Calu3 (cell line): ENCODE data around the gene PRSS1. TPM values are rescaled to one million over a fixed set of nuclear protein-coding genes. Genes with fewer than 3 reads are reported as not detected.

Source experiments
- BruUV-seq: library from RNA; stranded (reverse); fragments of 400-500 nt; replicated peaks from 2 replicates; lab custom pipeline; 2021; lab: Mats Ljungman, UMichigan
- CTCF ChIA-PET: fragments of 300-600 bp; sonication (Branson Sonifier 250); formaldehyde crosslinking; loops from one replicate; lab custom pipeline; 2022; ENCODE audit warnings: antibody characterized with exemption; lab: Charles Lee
- DNase-seq: peaks from one replicate; pipeline ENCODE4 v3.0.0; 2022
- H3K27ac Mint-ChIP-seq: one replicate; pipeline ENCODE4 v1.8.0; 2022; ENCODE audit warnings: mixed read lengths; ENCODE audit not compliant: unreplicated experiment
- H3K27me3 Mint-ChIP-seq: one replicate; pipeline ENCODE4 v1.8.0; 2022; ENCODE audit warnings: mixed read lengths; ENCODE audit not compliant: unreplicated experiment
- H3K36me3 Mint-ChIP-seq: one replicate; pipeline ENCODE4 v1.8.0; 2022; ENCODE audit warnings: mild to moderate bottlenecking, moderate library complexity, mixed read lengths; ENCODE audit not compliant: insufficient read depth, unreplicated experiment
- H3K4me1 Mint-ChIP-seq: one replicate; pipeline ENCODE4 v1.8.0; 2022; ENCODE audit warnings: mild to moderate bottlenecking, low read depth, mixed read lengths; ENCODE audit not compliant: unreplicated experiment
- H3K4me3 Mint-ChIP-seq: one replicate; pipeline ENCODE4 v1.8.0; 2022; ENCODE audit warnings: mild to moderate bottlenecking, low read depth, moderate library complexity, mixed read lengths; ENCODE audit not compliant: unreplicated experiment
- H3K9me3 Mint-ChIP-seq: one replicate; pipeline ENCODE4 v1.8.0; 2022; ENCODE audit warnings: low read depth, mixed read lengths; ENCODE audit not compliant: unreplicated experiment
- intact Hi-C: fragments of 100-400 bp; cut with micrococcal nuclease; formaldehyde crosslinking; loops from one replicate; pipeline ENCODE4 v1.10.0; 2022; ENCODE audit not compliant: unreplicated experiment
- total RNA-seq: library from RNA; stranded (reverse); gene quantifications from 2 replicates; pipeline ENCODE4 v1.2.3, GENCODE V29; 2022
- TF ChIP-seq, protein P1 (sequence below): fragments of 200-600 bp; IDR thresholded peaks from one replicate; pipeline ENCODE4 v1.8.0; 2022; ENCODE audit warnings: antibody characterized with exemption; ENCODE audit not compliant: unreplicated experiment

The PRSS1 gene
- total RNA-seq, 1 experiment from 2014 or later, result 16.8 TPM

DNA sequence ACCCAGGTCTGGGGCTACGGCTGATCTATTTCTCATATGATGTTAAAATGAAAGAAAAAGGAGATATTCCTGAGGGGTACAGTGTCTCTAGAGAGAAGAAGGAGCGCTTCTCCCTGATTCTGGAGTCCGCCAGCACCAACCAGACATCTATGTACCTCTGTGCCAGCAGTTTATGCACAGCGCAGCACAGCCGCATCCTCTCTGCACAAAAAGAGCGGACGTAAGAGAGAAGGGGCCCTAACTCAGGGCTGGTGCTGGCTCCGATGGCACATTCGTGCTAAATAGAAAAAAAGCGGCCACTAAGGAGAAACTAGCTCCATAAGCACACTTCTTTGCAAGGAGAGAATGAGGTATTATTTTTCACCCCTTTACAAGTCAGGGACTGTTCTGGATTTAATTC, 28.3 kb upstream of the PRSS1 start:
- Mint-ChIP-seq H3K4me1 (no peaks in the 10 kb centered on the region), H3K9me3 (no peaks in the 10 kb centered on the region), H3K27me3 (peaks cover 78% of the 10 kb centered on the region), H3K4me3 (no peak overlapping the region), H3K36me3 (no peaks in the 10 kb centered on the region), H3K27ac (no peak overlapping the region)
- DNase-seq, result no peak
- CTCF ChIA-PET, result no interaction called here
- TF ChIP-seq, protein P1, sequence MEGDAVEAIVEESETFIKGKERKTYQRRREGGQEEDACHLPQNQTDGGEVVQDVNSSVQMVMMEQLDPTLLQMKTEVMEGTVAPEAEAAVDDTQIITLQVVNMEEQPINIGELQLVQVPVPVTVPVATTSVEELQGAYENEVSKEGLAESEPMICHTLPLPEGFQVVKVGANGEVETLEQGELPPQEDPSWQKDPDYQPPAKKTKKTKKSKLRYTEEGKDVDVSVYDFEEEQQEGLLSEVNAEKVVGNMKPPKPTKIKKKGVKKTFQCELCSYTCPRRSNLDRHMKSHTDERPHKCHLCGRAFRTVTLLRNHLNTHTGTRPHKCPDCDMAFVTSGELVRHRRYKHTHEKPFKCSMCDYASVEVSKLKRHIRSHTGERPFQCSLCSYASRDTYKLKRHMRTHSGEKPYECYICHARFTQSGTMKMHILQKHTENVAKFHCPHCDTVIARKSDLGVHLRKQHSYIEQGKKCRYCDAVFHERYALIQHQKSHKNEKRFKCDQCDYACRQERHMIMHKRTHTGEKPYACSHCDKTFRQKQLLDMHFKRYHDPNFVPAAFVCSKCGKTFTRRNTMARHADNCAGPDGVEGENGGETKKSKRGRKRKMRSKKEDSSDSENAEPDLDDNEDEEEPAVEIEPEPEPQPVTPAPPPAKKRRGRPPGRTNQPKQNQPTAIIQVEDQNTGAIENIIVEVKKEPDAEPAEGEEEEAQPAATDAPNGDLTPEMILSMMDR, result no peak
- BruUV-seq, result no TSS peak
- intact Hi-C loops, result no loop called here

DNA sequence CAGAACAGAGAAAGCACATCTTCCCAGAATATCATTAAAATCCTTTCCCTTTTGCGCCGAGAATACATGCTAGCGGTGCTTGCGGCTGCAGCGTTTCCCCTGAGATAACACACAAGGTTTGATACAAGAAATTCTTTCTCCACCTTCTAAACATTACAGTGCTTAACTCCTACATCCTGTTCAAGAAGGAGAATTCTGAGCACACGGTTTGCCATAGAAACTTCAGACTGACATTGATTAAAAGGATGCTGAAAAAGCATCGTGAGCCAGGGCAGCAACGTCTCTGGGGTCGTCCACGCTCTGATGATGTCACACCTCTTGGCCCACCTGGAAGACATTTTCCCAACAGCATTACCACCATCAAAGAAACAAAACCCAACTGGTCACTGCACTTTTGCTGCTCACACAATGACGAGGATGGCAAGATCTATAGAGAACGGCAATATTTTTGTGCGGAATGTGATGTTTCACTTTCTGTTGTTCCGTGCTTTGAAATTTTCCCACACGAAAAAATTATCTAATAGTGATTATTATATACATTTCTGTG, 27.0 kb upstream of the PRSS1 start:
- no peak overlapping the region for H3K4me3 Mint-ChIP-seq
- no peak for DNase-seq
- H3K27ac Mint-ChIP-seq, result no peak overlapping the region
- CTCF ChIA-PET, result no interaction called here
- H3K4me1 Mint-ChIP-seq, result no peaks in the 10 kb centered on the region
- H3K27me3 Mint-ChIP-seq, result peaks cover 80% of the 10 kb centered on the region
- intact Hi-C loops, result no loop called here
- no peaks in the 10 kb centered on the region for H3K9me3 Mint-ChIP-seq
- H3K36me3 Mint-ChIP-seq, result no peaks in the 10 kb centered on the region
- TF ChIP-seq, protein P1, result no peak
- no TSS peak for BruUV-seq

DNA sequence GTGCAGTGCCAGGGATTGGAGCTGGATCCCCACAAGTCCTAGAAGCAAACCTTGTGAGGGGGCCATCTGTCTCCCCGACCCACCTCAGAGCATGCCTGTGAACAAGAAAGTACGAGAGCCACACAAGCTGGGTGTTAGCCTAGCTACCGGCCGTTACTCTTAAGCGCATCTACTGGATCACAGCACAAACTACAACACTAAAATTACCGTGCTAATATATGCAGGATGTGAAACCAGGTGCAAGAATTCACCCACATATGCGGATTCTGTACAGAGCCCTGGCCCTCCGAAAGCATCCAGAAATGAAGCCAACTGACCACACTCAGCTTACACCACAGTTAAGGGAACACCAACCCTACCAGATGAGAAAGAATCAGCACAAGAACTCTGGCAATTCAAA, 16.0 kb upstream of the PRSS1 start:
- Mint-ChIP-seq H3K4me1 (no peaks in the 10 kb centered on the region), H3K27ac (no peak overlapping the region), H3K4me3 (no peak overlapping the region), H3K36me3 (no peaks in the 10 kb centered on the region), H3K9me3 (no peaks in the 10 kb centered on the region), H3K27me3 (peaks cover 8% of the 10 kb centered on the region)
- intact Hi-C loops, result no loop called here
- no peak for DNase-seq
- CTCF ChIA-PET, result interaction anchor here (0.8 kb wide), 1 partner anchor 15 kb away, joined by 4 read pairs; no protein-coding TSS in a partner anchor
- BruUV-seq, result no TSS peak
- TF ChIP-seq, protein P1, result no peak

DNA sequence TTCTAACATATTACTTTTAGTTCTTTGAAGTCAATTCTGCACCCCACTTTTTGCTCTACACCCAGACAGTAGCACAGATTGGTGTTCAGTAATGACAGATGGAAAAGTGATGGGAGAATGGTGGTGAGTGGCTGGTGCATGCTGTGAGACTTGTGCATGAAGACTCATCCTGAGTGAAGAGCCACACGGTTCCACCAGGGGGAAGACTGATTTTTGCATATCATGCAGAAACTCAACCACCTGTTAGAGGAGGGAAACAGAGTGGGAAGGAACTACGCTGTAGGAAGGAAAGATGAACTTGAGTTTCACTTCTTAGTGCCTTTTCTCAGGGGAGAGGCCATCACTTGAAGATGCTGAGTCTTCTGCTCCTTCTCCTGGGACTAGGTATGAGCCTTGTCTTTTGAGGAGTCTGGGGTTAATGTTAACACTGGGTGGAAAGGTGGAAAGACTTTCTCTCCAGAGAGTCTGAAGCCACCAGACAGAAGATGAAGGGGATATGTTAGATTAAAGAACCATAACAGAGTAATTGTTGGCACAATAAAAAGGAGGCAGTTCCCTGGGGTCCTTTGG, 9.3 kb upstream of the PRSS1 start:
- Mint-ChIP-seq H3K27ac (no peak overlapping the region), H3K27me3 (peaks cover 44% of the 10 kb centered on the region), H3K4me3 (no peak overlapping the region), H3K9me3 (no peaks in the 10 kb centered on the region), H3K36me3 (no peaks in the 10 kb centered on the region), H3K4me1 (no peaks in the 10 kb centered on the region)
- no TSS peak for BruUV-seq
- CTCF ChIA-PET, result interaction anchor here (1.6 kb wide), 1 partner anchor 43 kb away, joined by 7 read pairs; no protein-coding TSS in a partner anchor
- TF ChIP-seq, protein P1, result no peak
- no peak for DNase-seq
- intact Hi-C loops, result loop anchor here (1.0 kb wide), 1 partner anchor 43 kb away; no protein-coding TSS in a partner anchor
